ENCODE measurements around the gene COX17.

COX17 gene

DNA sequence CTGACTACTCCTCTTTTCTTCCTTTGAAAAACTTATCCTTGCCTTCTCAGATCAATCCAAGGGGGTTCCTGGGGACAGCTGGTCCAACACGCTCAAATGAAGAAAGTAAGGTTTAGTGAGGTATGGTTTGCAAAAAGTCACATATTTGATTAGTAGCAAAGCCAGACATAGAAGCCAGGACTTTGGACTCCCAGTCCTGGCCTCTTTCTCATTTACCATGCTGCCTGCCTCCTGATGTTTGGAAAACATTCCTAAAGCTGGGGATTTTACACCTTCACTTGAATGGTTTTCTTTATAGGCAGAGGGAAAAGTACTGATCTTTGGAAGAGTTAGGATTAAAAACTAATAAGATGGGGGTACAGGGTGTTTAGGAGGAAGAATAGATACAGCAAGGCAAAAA lies 31.4 kb downstream of the COX17 start:
- no peak for DNase-seq

DNA sequence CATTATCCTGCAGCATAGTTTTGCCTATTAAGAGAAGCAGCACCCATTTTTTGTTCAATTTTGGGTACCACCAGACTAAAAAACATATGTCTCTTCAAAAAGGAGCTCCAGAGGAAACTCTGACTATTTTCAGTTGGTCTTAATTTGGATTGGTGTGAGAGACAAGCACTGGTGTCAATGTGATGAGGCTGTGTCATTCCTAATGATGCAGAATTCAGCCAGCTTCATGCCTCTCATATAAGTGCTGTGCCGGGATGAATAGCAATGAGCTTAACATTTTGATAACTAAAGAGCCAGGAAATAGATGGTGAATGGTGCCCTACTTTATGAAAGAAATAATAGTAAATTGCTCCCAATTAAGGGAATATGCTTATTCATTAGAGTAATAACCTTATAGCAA lies 32.7 kb downstream of the COX17 start:
- no peak for DNase-seq

DNA sequence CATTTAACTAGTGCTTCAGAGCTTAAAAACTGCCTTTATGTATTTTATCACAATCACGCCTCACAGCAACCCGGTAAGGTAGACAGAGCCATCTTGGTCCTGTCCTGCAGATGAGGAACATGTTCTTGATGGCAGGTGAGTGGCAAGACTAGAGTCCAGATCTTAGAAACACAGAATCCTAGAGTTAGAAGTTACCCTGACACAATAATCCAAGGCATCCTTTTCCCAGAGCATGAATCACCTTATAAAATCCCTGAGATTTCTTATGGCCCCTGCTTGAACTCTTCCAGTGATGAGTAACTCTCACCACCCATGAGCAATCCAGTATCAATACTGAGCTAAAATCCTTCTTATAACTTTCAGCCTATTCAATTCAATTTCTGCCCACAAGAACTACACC lies 33.7 kb downstream of the COX17 start:
- DNase-seq = no peak

DNA sequence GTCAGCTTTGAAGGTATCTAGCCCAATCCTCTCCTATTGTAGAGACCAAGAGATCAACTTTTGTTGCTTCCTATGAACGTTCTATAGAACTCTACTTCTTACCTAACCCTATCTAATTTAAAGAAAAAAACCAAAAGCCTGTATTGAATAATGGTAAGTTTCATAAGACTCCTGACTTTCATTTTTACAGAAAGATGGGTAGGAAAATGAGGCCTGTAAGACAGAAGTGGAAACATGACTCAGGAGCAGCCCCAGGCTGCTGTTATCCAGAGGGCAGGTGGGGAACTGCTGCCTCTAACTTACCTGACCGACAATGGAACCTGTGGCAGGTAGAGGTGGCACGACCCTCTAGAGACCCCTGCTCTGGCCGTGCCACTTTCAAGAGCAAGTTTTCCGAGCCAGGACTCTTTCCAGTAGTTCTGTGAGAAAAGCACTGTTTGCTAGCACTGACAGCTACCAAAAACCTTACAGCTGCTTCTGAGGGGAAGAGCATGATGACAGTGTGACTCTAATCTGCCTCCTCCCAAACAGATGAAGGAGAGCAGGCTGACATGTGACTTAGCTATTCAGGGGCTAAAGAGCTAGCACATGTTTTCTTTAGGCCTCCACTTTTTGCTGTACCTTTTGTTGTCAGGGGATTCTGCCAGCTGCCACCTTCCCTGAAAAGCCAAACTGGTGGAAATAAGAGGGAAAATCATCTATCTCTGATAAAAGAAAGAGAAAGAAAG lies 34.3 kb downstream of the COX17 start:
- DNase-seq = no peak

DNA sequence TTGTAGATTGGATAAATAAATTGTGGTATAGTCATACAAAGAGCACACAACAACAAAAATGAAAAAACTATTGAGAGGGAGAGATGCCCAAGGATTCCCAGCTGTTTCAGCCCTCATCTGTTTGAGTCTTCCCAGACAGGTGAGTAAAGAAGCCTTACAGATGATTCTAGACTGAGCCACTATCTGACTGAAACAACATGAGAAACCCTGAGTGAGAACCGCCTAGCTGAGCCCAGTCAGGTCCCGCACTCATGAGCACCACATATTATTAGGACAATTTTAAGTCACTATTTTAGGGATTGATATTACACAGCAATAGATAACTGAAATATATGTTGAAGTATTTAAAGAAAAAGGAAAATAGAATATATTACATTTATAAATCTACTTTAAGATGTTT lies 35.8 kb downstream of the COX17 start:
- DNase-seq = no peak

DNA sequence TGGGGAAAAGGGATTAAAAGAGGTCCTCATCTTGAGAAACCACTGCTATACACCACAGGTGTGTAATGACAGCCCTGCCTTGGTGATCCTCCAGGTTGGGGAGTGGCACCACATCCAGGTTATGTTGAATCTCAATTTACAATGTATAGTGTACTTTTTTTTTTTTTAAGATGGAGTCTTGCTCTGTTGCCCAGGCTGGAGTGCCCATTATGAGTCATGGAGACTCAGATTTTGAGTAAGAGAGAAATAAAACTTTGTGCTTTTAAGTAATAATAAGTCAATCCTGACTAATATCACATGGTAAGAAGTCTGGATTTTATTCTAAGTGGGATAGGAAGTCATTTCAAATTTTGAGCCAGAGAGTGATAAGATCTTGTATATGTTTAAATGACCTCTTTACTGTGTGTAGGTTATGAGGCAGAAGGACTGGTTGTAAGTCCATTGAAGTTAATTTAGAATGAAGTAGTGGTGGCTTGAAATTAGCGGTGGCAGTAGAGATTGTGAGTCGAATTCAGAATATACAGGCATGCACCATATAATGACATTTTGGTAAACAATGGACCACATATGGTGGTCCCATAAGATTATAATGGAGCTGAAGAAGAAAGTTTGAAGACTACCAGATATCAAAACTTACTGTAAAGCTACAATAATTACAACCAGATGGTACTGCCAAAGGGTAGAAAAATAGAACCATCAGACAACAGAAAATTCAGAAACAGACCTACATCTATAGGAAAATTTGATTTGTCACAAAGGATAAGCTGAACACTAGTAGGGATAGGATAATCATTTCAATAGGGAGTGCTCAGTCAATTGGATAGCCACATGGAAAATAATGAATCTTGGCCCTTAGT lies 37.5 kb downstream of the COX17 start:
- no peak for DNase-seq

DNA sequence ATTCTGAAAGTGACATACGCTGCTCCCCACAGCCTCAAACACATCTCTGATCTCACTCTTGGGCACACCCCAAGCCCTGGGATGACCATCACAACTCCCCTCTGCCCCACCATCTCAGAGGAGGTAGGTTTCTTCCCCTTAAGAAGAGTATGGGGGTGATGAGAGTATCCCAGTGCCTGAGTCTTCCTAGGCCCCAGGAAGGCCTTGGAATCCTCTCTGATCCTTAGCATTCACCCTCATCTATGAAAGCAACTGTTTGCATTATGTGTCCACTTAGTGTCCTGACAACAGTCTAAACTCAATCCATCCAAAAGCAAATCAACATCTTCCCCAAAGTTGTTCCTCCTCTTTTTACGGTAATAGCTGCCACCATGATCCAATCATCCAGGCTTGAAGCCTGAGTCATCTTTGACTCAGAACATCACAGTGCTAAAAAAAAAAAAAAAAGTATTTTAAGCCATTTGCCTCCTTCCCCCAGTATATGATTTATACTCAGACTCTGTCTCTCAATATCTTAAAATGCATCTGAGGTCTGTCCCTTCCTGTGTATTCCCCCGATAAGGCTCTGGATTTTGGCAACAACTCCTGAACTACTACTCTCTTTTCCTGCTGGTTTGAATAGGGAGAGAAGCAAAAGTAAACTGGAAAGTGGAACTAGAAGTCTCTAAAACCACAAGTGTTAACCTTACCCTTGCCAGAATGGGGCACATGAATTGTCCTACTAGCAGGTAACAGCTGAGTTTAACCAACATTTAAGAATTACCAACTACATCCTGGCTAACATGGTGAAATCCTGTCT lies 39.3 kb downstream of the COX17 start:
- no peak for DNase-seq

DNA sequence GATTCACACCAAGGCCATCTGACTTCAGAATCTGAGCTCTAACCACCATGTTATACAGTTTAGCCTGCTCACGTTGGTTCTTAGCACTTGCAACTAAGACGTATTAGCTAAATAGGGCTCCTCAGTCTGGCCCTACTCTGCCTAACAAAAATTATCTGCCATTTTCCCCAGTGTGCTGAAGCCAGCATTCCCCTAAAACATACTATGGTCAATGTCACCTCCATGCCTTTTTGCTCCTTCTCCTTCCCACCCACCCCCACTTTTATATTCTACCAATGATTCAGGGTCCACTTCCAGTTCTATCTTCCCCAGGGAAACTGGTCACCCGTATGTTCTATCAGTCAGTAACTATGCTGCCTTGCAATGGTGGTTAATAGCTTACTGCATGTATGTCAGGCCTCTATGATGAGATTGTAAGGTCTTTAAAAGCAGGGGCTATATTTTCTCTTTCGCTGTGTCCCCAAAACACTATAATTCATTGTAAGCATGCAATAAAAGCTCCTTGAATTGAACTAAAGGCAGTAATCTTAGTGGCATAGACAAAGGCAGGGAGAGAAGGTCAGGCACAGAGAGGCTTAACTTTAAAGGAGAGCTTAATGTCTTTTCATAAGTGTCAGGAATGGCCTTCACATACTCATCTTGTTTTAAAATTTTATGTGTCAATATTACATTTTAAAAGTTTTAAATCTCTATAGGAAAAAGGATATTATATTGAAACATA lies 40.2 kb downstream of the COX17 start:
- DNase-seq = no peak

DNA sequence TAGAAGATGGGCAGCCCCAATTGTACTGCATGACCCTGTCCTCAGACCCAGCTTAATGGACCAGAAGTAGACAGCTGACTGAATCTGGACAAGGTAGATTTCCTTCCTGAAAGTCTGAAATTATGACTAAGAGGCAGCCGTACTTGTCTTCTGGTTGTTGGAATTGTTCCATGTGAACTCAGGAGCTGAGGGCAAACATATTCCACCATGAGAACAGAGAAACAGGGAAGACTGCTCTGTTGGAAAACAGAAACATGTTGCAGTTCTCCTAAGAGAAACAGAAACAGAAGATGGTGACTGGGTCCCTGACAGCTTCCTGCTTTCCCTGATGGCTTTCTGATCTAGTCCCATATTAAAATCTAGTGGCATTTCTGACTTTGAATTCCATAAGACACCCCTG lies 41.0 kb downstream of the COX17 start:
- no peak for DNase-seq

DNA sequence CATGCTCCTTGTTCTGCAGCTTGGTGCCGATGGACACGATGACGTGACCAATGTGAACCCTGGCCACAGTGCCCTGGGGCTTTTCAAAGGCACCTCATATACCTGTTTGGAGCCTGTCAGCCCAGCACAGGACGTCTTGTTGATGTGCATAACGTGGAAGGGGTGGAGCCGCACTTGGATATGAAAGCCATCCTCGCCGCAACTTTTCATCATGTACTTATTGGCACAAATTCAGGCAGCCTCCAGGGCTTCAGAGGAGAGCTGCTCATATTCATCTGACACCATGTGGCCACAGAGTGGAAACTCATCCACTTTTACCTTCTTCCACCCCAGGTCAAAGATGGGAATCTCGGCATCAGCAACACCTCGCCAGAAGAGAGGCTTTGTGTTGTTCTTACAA lies 41.5 kb downstream of the COX17 start:
- DNase-seq = no peak

DNA sequence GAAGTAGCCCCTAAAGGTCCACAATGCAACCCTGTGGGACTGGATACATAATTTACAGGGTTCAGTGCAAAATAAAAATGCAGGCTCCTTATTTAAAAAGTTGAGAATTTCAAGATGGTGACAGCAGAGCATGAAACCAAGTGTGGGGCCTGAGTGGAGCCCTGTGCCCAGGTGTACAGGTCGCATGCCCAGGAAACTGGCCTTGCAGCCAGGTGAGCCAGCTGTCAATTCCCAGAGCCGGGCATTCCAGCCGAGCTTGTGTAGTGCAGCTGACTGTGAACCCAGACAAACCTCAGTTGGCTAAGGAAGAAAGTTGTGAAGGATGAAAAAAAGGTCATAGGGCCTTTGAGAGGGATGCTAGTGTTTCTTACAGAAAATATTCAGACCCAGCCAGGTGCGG lies 44.4 kb downstream of the COX17 start:
- no peak for DNase-seq

DNA sequence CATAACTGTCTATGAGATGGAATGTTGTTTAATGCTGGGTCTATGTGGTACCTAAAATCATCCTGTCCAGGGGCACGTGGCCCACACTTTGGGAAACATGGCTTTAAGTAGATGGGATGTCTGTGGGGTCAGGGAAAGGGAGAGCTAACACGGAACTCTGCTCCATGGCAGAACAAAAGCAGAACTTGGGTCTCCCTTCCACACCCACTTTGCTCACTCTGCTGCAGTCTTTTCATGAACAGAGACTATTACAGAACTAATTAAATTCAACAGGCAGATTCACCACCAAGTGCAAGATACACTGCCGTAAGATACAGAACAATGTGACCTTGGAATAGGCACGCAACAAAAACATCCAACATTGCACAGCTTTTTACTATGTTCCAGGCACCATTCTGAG lies 45.0 kb downstream of the COX17 start:
- no peak for DNase-seq

DNA sequence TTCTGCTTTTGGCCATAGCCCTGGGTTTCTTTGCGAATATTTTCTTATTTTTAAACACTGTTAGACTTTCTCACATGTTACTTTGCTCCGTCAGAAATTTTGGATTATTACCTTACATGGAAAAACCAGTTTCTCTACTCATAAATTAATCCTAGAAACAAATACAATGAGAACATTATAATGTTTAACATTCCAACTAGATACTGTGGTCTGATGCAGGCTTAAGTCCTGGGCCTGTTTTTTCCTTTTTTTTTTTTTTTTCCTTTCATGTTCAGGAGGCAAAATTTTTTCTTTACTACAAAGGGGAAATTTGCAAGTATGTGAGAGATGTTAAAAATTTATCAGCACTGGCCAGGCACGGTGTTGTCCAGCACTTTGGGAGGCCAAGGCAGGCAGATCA lies 45.7 kb downstream of the COX17 start:
- DNase-seq = no peak

DNA sequence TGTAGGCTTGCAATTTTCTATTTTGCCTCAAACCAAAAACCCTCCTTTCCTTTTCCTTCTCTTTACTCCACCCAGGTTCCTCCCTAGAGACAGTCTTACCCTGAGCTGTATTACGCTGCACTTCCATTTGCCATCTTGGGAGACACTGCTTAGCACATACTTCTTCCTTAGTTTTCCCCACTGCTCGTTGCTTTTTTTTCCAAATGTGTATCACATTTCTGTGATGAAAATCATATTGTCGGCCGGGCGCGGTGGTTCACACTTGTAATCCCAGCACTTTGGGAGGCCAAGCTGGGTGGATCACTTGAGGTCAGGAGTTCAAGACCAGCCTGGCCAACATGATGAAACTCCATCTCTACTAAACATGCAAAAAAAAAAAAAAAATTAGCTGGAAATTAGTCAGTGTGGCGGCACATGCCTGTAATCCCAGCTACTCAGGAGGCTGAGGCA lies 46.3 kb downstream of the COX17 start:
- DNase-seq = no peak

DNA sequence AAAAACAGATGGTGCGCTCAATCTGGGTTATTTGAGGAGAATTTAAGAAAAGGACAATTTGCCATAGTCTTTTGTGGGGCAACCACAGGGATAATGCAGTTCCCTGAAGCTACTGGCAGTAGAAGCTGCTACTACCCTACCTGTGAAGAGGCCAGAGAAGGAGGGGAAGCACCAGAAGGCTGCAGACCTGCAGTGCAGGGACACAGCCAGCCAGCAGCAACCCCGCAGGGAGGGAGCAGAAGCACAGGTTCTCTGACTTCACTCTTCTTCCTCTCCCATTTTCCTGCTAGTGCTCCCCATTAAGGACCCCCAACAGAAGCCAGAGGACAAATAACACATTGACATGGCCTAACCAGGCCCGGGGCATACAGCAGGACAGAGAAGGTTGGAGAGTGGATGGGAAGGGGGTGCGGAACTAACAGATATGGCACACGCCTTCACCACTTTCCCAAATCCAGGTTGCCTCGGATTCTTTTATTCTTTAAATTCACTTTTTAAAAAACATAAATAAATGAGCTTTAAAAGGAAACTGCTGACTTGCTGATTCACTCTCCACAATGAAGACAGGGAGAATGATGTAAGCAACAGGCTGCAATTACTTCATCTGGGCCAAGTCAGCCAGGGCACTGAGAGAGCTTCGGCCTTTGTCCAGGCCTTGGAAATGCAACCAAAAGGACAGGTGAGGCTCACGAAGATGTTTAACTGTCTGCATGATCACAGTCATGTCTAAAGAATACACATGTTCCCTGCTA lies 46.9 kb downstream of the COX17 start:
- no peak for DNase-seq

DNA sequence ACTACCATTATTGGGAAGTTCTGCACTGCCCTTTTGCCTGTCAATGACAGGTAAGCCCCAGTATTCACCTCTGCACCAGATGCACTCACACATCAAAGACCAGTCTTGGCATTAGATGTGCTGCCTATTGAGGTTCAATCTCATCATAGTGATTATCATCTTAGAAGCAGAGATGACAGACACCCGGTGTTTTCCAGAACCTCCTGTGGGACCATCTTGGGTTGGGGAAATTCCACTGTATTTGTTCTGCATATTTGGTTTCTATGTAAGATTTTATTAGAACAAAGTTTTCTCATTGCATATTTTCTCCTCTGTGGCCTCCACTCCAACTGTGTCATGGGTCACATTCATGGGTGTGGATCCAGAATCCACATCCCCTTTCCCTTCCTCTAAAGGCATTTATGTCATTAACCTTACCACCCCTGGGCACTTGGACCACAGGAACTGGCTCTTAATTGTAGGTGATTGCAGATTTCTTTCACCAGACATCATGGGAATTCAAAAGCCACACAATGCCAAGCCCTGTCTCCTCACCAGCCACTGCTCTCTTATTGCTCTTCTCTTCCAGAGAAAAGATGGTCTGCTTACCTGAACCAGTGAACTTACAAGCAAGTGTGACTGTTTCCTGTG lies 48.3 kb downstream of the COX17 start:
- DNase-seq = no peak

DNA sequence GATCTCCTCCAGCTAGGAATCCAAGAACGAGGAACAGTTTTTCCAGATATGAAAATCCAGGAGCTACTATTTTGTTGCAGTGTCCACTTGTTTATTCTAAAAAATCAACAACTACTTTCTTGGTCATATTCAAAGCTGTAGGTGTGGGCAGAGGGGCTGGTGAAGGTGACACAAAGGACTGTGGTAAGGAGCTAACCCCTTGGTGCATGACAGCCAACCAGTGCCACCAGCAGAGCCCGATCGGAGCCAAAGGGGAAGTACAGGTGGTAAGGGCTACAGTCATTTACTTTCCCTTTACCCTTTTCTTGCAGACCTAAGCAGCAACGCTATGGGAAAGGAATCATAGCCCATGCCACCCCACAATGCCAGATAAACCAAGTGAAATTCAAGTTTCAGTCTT lies 48.8 kb downstream of the COX17 start:
- no peak for DNase-seq

DNA sequence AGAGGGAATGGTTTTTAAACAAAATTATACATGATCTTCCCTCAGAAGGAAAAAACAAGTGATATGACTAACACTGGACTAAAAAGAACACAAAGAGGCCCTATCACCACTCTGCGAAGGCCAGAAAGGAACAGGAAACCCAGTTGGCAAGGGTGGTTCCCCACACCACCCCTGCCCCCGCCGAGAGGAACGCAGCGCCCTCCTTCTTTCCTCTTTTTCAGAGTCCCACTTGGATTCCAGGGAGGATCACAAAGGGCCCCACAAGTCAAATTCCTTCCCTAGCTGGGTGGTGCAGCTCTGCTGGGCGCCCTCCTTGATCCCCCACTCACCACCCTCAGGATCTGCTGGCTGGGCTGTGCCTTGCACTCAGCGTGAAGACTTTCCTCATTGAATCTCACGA lies 49.7 kb downstream of the COX17 start:
- DNase-seq = peak in 1 of 56 donors; percentile 10

DNA sequence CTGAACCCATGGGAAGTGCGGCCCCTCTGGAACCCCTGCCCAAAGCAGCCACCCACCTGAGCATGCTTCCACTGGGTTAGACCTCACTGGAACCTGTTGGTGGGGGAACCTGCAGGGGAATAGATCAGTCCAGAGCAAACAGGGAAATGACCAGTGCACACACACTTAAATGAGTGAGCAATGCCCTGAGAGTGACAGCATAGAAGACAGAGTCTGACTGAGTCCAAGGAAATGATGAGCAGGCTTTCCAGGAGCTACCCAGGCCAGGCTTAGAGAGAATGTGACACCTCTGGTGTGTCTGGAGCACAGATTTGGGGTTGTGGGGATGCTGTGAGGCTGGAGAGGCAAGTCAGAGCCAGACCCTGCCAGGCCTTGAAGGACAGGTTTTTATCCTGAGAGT lies 51.0 kb downstream of the COX17 start:
- no peak for DNase-seq
